Left lung (tissue), 10 donors: ENCODE data around the gene ATXN7L3. TPM values are rescaled to one million over a fixed set of nuclear protein-coding genes. Genes with fewer than 3 reads are reported as not detected.

Experiments used
- ATAC-seq: fragments of 200-7000 bp; cut with Tn5 transposase; one replicate; pipeline ENCODE4 v1.9.1; 2020; ENCODE audit warnings: moderate library complexity
- DNase-seq, 4 donors: peaks; one replicate each; pipeline ENCODE4 v3.0.0-alpha.2; 2013 to 2020
- H3K27ac ChIP-seq, 2 donors: fragments of 200-600 bp; sonication (generic) in 1 of 2; one replicate each; pipeline versions ENCODE4 v1.5.0 to v1.8.0; 2020 to 2021
- H3K27me3 ChIP-seq, 2 donors: fragments of 200-600 bp; sonication (generic) in 1 of 2; one replicate each; pipeline versions ENCODE4 v1.5.0 to v1.8.0; 2020 to 2021
- H3K36me3 ChIP-seq, 2 donors: fragments of 200-600 bp; sonication (generic) in 1 of 2; one replicate each; pipeline versions ENCODE4 v1.5.0 to v1.8.0; 2020 to 2021
- H3K4me1 ChIP-seq, 2 donors: fragments of 200-600 bp; one replicate each; pipeline ENCODE4 v1.8.0; 2021
- H3K4me3 ChIP-seq, 2 donors: fragments of 200-600 bp; sonication (generic) in 1 of 2; one replicate each; pipeline versions ENCODE4 v1.5.0 to v1.8.0; 2020 to 2021; ENCODE audit warnings: mild to moderate bottlenecking in 1 of 2
- H3K9me3 ChIP-seq, 2 donors: fragments of 200-600 bp; sonication (generic) in 1 of 2; one replicate each; pipeline versions ENCODE4 v1.5.0 to v1.8.0; 2020 to 2021
- intact Hi-C, 2 donors: fragments of 100-400 bp; cut with DNase I; formaldehyde crosslinking; loops; one replicate each; pipeline versions ENCODE4 v1.11.2 to v1.14.2; 2022
- polyA plus RNA-seq, 6 donors: library from polyadenylated mRNA; unstranded; fragments of 120-200 nt; gene quantifications; one replicate each; pipeline ENCODE4 v1.2.1, GENCODE V29; 2013; ENCODE audit not compliant: insufficient read length in 6 of 6
- total RNA-seq, 2 donors: library from RNA; stranded (reverse); fragmentation: NEBNext Ultra II Directional; extraction: Animal tissue kit (Norgen Biotek cat#: 25700); gene quantifications; one replicate each; pipeline ENCODE4 v1.2.1, GENCODE V29; 2021
- TF ChIP-seq, protein P1 (sequence below), 2 donors: fragments of 200-600 bp; sonication (generic) in 1 of 2; IDR thresholded peaks; one replicate each; pipeline versions ENCODE4 v1.5.0 to v1.8.0; 2021; ENCODE audit warnings: antibody characterized with exemption in 2 of 2
- donor health status: DM: no; HTN: yes; CAD: no.
- donor health status: DM: no; HTN: no; CAD: no.

ATXN7L3 gene
- total and polyA plus RNA-seq, 8 donors: 51.3 to 81.8 (median 62.5) TPM

DNA sequence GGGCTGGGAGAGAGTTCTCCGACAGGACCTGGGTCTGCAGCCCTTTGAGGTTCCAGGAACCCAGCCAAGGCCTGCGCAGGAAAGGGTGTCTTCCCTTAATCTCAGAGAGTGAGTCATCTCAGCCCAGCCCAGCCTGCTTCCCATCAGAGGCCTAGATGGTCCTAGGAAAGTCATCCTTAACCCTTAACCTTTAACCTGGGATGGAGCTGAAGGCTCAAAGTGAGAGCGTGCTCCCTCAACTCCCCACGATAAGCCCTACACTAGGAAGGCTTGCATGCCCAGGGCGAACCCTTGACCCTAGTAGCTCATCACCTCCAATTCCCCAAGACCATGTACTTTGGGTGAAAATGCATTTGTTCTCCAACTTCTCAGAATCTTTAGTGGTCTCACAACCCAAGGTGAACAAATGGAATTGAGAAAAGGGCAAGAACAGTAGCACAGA is 4.8 kb upstream of the ATXN7L3 start:
- DNase-seq (no peak), ATAC-seq (no peak)
- H3K9me3 ChIP-seq: no peaks in the 10 kb centered on the region
- H3K4me1 ChIP-seq: peaks cover 0 to 43% of the 10 kb centered on the region in 2 donors
- H3K36me3 ChIP-seq: peaks cover 0 to 31% of the 10 kb centered on the region in 2 donors
- no peaks in the 10 kb centered on the region for H3K27me3 ChIP-seq
- intact Hi-C loops: no loop called here
- H3K4me3 ChIP-seq: no peak overlapping the region
- H3K27ac ChIP-seq: peak overlapping the region in 1 of 2 donors; percentile 61
- TF ChIP-seq, protein P1, sequence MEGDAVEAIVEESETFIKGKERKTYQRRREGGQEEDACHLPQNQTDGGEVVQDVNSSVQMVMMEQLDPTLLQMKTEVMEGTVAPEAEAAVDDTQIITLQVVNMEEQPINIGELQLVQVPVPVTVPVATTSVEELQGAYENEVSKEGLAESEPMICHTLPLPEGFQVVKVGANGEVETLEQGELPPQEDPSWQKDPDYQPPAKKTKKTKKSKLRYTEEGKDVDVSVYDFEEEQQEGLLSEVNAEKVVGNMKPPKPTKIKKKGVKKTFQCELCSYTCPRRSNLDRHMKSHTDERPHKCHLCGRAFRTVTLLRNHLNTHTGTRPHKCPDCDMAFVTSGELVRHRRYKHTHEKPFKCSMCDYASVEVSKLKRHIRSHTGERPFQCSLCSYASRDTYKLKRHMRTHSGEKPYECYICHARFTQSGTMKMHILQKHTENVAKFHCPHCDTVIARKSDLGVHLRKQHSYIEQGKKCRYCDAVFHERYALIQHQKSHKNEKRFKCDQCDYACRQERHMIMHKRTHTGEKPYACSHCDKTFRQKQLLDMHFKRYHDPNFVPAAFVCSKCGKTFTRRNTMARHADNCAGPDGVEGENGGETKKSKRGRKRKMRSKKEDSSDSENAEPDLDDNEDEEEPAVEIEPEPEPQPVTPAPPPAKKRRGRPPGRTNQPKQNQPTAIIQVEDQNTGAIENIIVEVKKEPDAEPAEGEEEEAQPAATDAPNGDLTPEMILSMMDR (IDR thresholded peaks at IDR 0.05): no peak

DNA sequence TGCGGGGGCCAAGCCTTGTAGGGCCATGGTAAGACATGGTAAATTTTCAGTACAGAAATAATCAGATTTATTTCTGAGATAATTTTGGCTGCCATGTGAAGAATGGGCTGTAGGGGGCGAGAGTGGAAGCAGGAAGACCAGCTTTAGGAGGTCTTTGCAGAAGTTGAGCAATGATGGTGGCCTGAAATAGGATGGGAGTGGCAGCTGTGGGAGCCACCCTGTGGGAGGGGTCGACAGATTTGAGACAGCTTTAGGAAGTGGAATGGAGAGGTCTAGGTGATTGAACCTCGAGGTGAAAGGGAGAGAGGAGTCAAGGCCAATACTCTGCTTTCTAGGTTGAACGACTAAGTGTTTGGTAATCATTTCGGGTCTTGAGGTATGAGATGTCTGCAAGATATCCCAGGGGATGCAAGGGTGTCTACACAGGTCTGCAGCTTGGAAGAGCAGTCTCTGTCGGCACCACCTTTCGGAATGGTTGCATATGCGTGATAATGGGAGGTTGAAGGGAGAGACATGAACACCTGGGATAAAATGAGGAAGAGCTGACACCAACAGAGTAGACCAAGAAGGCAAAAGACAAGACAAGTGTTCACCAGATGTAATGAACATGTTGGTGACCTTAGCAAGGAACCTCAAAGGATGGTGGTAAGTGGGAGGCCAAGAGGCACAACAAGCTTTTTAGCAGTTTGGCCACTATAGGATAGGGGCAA is 4.2 kb upstream of the ATXN7L3 start:
- TF ChIP-seq, protein P1 (IDR thresholded peaks at IDR 0.05): peak; percentile 47 to 55
- Histone ChIP-seq H3K9me3 (no peaks in the 10 kb centered on the region), H3K27me3 (no peaks in the 10 kb centered on the region), H3K36me3 (peaks cover 0 to 25% of the 10 kb centered on the region in 2 donors), H3K4me1 (peaks cover 0 to 38% of the 10 kb centered on the region in 2 donors), H3K4me3 (no peak overlapping the region), H3K27ac (peak overlapping the region in 1 of 2 donors; percentile 61)
- DNase-seq: peak in 1 of 4 donors; percentile 51
- intact Hi-C loops: no loop called here
- ATAC-seq: no peak

DNA sequence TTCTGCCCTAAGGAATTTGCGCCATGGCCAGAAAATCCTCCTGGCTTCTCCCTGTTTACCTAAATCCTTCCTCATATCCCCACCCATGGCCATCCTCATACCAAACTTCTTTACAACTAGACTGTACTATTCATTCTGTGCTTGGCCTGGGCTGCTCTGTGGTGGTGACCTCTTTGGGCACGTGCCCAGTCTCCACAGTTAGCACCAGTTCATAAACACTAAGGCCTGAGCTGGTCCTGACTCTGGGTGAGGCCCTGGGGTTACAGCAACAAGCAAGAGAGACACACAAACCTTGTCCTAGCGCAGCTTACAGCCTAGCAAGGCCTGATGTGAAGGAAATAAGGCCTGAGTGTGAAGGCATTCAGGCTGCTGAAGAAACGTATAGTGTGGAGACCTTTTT is 3.1 kb upstream of the ATXN7L3 start:
- DNase-seq: no peak
- Histone ChIP-seq H3K9me3 (no peaks in the 10 kb centered on the region), H3K4me1 (peaks cover 5 to 41% of the 10 kb centered on the region in 2 donors), H3K27ac (peak overlapping the region in 1 of 2 donors; percentile 61), H3K27me3 (no peaks in the 10 kb centered on the region), H3K36me3 (peaks cover 0 to 14% of the 10 kb centered on the region in 2 donors), H3K4me3 (no peak overlapping the region)
- intact Hi-C loops: no loop called here
- TF ChIP-seq, protein P1 (IDR thresholded peaks at IDR 0.05): no peak
- ATAC-seq: no peak

DNA sequence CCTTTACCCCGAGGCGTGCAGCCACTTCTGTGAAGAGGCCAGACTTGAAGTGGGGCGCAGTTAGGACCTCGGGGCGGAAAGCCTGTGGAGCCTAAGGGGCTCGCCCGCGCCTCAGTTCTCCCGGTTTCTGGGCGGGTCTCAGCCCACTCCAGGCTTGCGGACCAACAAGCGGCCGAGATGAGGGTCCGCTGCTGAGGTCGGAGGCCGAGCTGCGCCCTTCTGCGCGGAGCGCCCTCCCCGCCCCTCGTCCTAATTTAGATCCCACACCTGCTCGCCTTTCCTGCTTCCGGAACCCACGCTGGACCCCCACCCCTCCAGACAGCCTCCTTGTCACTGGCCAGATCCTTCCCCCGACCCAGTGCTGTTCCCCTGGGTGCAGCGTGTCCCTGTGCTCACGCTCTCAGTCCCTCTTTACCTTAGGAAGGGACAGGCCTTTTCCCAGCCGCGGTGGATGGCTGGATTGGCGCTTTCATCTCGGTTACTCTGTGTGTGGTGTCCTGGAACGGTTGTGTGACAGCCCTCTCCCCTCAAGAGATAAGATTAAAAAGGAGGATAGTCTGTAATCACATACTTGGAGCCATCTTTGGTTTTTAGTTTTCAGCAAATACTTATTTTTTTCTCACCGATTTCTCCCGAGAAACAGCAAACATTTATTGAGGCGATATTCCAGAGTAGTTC is 933 bp upstream of the ATXN7L3 start:
- TF ChIP-seq, protein P1 (IDR thresholded peaks at IDR 0.05): no peak
- DNase-seq: no peak
- intact Hi-C loops: no loop called here

More for the DNA sequence above, 933 bp upstream of the ATXN7L3 start:
- H3K36me3 ChIP-seq: peaks cover 0 to 21% of the 10 kb centered on the region in 2 donors
- H3K4me3 ChIP-seq: peak overlapping the region; percentile 88 to 96
- H3K4me1 ChIP-seq: peaks cover 9 to 55% of the 10 kb centered on the region in 2 donors
- H3K9me3 ChIP-seq: no peaks in the 10 kb centered on the region
- ATAC-seq: peak; percentile 1
- H3K27ac ChIP-seq: peak overlapping the region; percentile 97 to 99
- no peaks in the 10 kb centered on the region for H3K27me3 ChIP-seq
